Erythroblast (primary cell): ENCODE results near the gene C17orf114.

ENCODE experiments used
- GATA1 ChIP-seq: IDR thresholded peaks from 2 replicates; pipeline ENCODE4 v1.6.1; 2011; ENCODE audit warnings: low read depth, mild to moderate bottlenecking, control low read depth, low read length, moderate library complexity
- POLR2A ChIP-seq: IDR thresholded peaks from 2 replicates; pipeline ENCODE4 v1.6.1; 2011; ENCODE audit warnings: mild to moderate bottlenecking, low read length

GRCh38 chr17:4843321-4844000 is 41.3 kb upstream of the C17orf114 start:
- TF ChIP-seq POLR2A (no peak), GATA1 (no peak)
